ENCODE data around the gene DERL3. TPM values are rescaled to one million over a fixed set of nuclear protein-coding genes. Genes with fewer than 3 reads are reported as not detected.
"Not testable (repeated sequence)": the region's sequence is repeated elsewhere in the genome, so short reads cannot be mapped to it uniquely, and the experiment has no call there.

The DERL3 gene
- total RNA-seq, 4 donors from 2014 or later = 0.21 to 0.49 (median 0.33) TPM

GRCh38 chr22:23877566-23877965 is 38.8 kb upstream of the DERL3 start:
- DNase-seq (ENCODE audit: low spot score in 2 of 2) = no peak
- H3K4me3 ChIP-seq (ENCODE audit: low read depth, poor library complexity, severe bottlenecking) = no peak overlapping the region
- intact Hi-C loops (cut with DNase I; ENCODE audit: low total_unique reads) = no loop called here
- TF ChIP-seq POLR2A (IDR thresholded peaks at IDR 0.05) (no peak), CTCF (IDR thresholded peaks at IDR 0.05) (no peak)
- WGBS, 2 donors = 95 to 97% methylated on average over 8 of the region's 8 CpGs

- no peak overlapping the region for H3K4me3 ChIP-seq (ENCODE audit: low read depth, poor library complexity, severe bottlenecking)
- WGBS, 2 donors = 83 to 87% methylated on average over 2 of the region's 2 CpGs
- no peak for TF ChIP-seq CTCF (IDR thresholded peaks at IDR 0.05)
- no peak for TF ChIP-seq POLR2A (IDR thresholded peaks at IDR 0.05)
- intact Hi-C loops (cut with DNase I; ENCODE audit: low total_unique reads) = no loop called here
- DNase-seq (ENCODE audit: low spot score in 2 of 2) = no peak
These were observed 37.0 kb upstream of the DERL3 start for GRCh38 chr22:23875801-23876200.

- WGBS, 2 donors = 89 to 90% methylated on average over 4 of the region's 4 CpGs
- TF ChIP-seq CTCF (IDR thresholded peaks at IDR 0.05) (no peak), POLR2A (IDR thresholded peaks at IDR 0.05) (no peak)
- intact Hi-C loops (cut with DNase I; ENCODE audit: low total_unique reads) = no loop called here
- DNase-seq (ENCODE audit: low spot score in 2 of 2) = no peak
- H3K4me3 ChIP-seq (ENCODE audit: low read depth, poor library complexity, severe bottlenecking) = no peak overlapping the region
These were observed 36.1 kb upstream of the DERL3 start for GRCh38 chr22:23874871-23875270.

GRCh38 chr22:23868580-23868979 is 29.8 kb upstream of the DERL3 start:
- WGBS, 2 donors = 93 to 94% methylated on average over 4 of the region's 4 CpGs
- TF ChIP-seq CTCF (IDR thresholded peaks at IDR 0.05) (no peak), POLR2A (IDR thresholded peaks at IDR 0.05) (no peak)
- intact Hi-C loops (cut with DNase I; ENCODE audit: low total_unique reads) = no loop called here
- no peak for DNase-seq (ENCODE audit: low spot score in 2 of 2)
- no peak overlapping the region for H3K4me3 ChIP-seq (ENCODE audit: low read depth, poor library complexity, severe bottlenecking)

- intact Hi-C loops (cut with DNase I; ENCODE audit: low total_unique reads); DNase-seq (ENCODE audit: low spot score in 2 of 2); H3K4me3 ChIP-seq (ENCODE audit: low read depth, poor library complexity, severe bottlenecking): not testable (repeated sequence)
- 81 to 87% methylated on average over 11 of the region's 11 CpGs for WGBS, 2 donors
These were observed 25.8 kb upstream of the DERL3 start for GRCh38 chr22:23864499-23865154.

- intact Hi-C loops (cut with DNase I; ENCODE audit: low total_unique reads) = no loop called here
- 84 to 85% methylated on average over 3 of the region's 3 CpGs for WGBS, 2 donors
- no peak for DNase-seq (ENCODE audit: low spot score in 2 of 2)
- no peak overlapping the region for H3K4me3 ChIP-seq (ENCODE audit: low read depth, poor library complexity, severe bottlenecking)
- TF ChIP-seq CTCF (IDR thresholded peaks at IDR 0.05) (no peak), POLR2A (IDR thresholded peaks at IDR 0.05) (no peak)
These were observed 23.3 kb upstream of the DERL3 start for GRCh38 chr22:23862103-23862502.

- H3K4me3 ChIP-seq (ENCODE audit: low read depth, poor library complexity, severe bottlenecking); intact Hi-C loops (cut with DNase I; ENCODE audit: low total_unique reads); DNase-seq (ENCODE audit: low spot score in 2 of 2): not testable (repeated sequence)
- 97 to 98% methylated on average over 8 of the region's 8 CpGs for WGBS, 2 donors
These were observed 21.4 kb upstream of the DERL3 start for GRCh38 chr22:23860187-23860586.
